AG08395 (cell line): ENCODE measurements around the gene COL20A1.

Experiments
- DNase-seq: peaks from one replicate; pipeline ENCODE4 v3.0.0; 2012; ENCODE audit warnings: mixed read lengths, low spot score

COL20A1 gene

GRCh38 chr20:63363013-63363957 is 70.3 kb downstream of the COL20A1 start:
- no peak for DNase-seq

GRCh38 chr20:63363981-63364561 is 71.1 kb downstream of the COL20A1 start:
- no peak for DNase-seq

- no peak for DNase-seq
Observed at GRCh38 chr20:63364801-63365585, 72.0 kb downstream of the COL20A1 start.

DNA sequence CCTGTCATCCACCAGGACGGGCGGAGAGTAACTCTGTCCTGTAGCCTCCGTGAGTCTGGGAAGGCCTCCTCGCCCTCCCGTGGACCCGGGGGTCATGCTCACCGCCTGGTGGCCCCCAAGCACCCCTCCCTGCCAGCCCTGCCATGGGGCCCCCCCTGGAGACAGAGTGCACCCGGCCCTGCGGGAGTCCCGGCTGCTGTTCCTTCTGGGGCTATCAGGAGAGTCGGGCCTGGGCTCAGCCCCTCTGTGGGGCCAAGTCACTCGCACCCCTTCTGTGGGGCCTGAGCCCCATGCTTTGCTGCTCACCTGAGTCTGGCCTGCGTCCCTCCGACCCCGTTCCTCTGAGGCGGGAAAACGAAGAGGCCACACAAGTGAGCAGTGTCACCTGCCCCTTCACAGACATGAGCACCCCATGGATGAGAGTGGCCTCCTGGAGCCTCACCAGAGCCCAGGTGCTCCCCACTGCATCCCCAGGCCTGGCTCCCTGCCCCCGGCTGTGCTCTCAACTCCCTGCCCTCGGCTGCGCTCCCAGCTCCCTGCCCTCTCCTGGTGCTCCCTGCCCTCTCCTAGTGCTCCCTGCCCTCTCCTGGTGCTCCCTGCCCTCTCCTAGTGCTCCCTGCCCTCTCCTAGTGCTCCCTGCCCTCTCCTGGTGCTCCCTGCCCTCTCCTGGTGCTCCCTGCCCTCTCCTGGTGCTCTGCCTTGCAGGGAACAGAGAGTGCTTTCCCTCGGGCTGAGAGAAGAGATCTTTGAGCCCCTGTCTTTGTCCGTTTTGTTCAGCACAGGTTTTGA is 72.8 kb downstream of the COL20A1 start:
- DNase-seq: no peak

DNA sequence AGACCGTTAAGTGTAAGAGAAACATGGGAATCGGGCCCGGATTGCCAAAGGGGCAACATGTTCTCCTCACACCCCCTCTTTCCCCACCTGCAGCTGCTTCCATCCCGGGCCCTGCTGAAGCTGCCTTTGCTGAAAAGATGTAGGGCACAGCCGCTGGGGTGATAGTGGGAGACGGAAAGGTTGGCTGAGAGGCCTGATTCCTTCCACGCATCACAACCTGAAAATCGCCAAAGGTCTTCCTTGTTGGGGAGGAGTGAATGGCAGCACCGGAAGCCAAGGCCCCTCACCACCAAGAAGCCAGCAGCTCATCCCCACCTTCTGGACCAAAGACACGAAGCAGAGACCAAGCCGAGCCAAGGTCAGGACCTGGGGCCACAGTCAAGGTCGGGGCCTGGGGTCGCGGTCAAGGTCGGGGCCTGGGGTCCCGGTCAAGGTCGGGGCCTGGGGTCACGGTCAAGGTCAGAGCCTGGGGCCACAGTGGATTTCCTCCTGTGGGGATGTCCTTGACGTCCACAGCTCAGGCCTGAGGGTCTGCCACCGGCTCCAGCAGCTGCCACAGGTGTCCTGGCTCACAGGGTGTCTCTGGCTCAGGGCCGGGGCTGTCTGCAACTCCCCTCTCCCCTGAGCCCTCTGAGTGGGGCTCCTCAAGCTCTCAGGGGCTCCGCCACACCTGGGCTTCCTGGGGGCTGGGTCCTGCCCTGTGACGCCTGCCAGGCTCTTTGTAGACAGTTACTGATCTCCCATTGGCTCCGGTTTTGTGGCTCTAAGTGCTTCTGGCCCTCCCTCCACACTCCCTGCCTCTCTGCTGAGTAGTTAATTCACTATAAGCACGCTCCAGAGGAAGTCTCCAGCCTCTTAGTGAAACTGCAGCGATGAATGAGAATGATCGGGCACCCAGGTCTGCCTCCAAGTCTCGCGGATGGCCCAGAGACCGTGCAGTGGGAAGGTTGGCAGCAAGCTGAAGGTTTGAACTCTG is 73.7 kb downstream of the COL20A1 start:
- no peak for DNase-seq

DNA sequence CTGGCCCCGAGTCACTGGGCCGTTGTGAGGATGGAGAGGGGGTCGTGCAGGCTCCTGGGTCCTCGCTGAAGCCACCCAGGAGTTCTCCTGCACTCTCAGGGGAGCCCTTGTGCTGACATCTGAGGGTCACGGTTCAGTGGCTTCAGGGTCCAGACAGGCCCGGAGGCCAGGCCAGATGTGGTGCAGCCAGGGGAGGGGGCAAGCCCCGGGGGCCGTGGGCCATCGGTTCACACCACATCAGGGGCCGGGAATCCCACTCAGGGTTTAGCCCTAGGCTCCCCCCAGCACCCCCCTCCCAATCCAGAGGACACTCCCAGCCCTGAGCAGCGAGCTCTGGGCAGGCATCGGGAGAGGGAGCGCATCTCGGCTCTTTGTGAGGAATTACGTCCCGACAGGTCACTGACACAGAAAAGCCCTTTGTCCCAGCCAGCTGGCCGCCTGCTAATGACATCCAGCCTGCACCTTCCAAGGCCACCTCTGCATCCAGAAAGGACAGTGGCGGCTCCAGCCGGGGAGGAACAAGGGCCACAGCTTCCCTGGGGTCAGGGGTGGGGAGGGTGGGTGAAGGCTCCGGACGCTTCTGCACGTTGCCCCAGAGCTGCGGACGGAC is 74.6 kb downstream of the COL20A1 start:
- DNase-seq: no peak

DNA sequence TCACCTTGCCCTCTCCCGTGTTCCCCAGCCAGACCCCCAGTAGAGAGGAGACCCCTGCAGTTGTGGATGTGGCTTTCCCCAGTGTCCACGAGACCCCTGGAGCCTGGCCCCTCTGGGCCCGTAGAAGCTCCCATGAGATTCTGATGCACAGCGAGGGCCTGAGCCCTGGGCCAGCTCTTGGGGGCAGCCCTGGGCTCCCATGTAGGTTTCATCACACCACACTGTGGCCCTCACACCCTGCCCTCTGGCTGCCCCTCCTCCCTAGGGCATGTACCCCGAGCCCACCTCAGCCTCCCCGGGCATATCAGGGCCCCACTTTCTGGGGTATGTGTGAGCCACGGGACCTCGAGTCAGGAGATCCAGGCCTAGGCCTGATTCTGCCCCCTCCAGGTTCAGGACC is 75.2 kb downstream of the COL20A1 start:
- no peak for DNase-seq

- DNase-seq: no peak
Observed at GRCh38 chr20:63369024-63369530, 76.1 kb downstream of the COL20A1 start.

- DNase-seq: no peak
Observed at GRCh38 chr20:63369724-63370617, 77.0 kb downstream of the COL20A1 start.

GRCh38 chr20:63370618-63371187 is 77.7 kb downstream of the COL20A1 start:
- no peak for DNase-seq

DNA sequence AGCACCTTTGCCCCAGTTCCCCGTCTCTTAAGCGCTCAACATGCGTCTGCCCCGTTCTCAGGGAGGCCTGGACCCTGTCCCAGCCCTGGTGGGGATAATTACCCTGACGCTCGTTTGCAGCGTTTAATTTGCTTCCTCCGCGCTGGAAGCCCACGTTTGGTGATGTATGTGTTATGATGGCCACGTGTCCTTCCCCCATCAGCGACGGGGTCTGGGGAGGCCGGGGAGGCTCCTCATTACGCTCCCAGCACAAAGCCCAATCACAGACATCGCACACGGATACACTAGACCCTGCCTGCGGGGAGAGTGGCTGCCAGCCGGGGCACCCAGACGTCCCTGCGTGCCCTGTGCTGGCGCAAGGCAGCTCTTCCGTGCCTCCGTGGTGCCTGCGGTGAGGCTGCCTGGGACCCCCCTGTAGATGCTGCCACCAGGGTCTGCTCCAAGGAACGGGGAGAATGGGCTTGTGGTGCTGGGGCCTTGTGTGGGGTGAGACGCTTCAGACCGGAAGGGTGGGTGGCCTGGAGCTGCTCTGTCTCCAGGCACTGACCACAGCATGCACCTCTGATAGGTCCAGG is 78.4 kb downstream of the COL20A1 start:
- no peak for DNase-seq

DNA sequence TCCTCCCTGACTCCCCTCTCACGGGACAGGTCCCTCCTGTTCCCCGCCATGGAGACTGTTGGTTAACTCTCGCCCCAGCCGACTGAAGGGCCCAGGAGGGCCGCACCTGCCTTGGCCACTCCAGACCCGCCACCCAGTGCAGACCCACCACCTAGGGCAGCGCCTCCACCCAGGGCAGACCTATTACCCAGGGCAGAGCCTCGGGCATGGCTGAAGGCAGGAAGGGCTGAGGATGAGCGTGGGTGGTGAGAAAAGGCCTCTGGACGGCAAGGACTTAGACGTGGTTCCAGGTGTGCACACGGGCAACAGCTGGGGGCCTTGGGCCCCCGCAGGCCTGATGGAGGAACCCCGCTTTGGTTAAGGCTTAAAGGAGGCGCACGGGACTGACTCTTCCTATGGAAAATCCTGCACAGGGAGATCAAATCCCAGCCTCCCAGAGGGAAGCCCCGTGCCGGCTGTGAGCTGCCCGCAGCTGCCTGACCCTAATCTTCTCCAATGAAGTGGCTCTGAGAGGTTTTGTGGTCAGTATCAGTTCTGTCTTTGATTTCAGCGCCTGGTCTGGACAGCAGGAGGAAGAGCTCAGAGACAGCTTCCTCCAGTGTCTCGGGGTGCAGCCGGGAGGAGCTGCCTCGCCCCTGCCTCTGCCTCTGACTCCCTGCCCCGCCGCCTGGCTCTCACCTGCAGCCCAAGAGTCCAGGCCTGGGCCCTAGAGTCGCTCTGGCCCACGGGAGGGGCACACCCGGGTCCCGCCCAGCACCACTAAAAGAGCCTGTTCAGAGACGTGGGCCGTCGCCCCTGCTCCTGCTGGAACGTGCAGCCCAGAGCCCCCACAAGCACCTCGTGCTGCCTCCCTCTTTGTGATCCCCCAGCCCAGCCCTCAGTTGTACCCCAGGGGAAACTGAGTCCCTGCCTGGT is 80.2 kb downstream of the COL20A1 start:
- DNase-seq: no peak

GRCh38 chr20:63373996-63374395 is 81.0 kb downstream of the COL20A1 start:
- DNase-seq: no peak

DNA sequence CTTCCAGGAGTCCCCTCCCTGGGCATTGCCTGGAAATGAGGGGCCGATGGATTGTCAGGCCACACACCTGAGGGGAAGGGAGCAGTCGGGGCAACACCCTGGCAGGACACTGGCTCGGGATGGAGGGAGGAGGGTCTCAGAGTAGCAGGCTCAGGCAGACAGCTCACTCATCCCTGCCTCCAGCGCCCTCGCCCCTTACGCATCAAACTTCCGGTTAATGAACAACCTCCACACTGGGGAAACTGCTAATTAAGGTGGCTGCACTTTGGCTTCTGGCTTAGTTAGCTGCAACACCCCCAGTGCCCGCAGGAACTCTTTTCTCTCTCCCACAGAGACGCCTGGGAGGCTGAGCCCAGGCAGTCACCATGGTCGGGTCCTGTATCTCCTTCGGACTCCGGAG is 81.5 kb downstream of the COL20A1 start:
- DNase-seq: no peak

DNA sequence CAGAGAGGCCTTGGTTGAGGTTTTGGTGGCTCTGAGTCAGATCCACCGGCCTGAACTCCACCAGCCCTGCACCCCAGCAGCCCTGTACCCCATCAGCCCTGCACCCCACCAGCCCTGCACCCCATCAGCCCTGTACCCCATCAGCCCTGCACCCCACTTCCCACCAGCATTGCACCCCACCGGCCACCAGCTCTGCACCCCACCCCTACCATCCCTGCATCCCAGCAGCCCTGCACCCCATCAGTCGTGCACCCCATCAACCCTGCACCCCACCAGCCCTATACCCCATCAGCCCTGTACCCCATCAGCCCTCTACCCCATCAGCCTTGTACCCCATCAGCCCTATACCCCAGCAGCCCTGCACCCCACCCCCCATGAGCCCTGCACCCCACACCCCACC is 82.5 kb downstream of the COL20A1 start:
- no peak for DNase-seq

- DNase-seq: no peak
Observed at GRCh38 chr20:63376283-63377250, 83.6 kb downstream of the COL20A1 start.
